HG03457 (cell line): ENCODE data around the gene NMRK1.

Experiments
- ATAC-seq: cut with Tn5 transposase; IDR thresholded peaks from one replicate; pipeline ENCODE4 v1.9.1; 2021; ENCODE audit warnings: moderate number of reproducible peaks; ENCODE audit not compliant: unreplicated experiment

Gene NMRK1

GRCh38 chr9:75063556-75064305 is 24.2 kb downstream of the NMRK1 start:
- no peak for ATAC-seq

- no peak for ATAC-seq
These were observed 26.8 kb downstream of the NMRK1 start for GRCh38 chr9:75061169-75061568.

- ATAC-seq, result no peak
These were observed 33.5 kb downstream of the NMRK1 start for GRCh38 chr9:75054368-75055001.

- peak; percentile 99 for ATAC-seq
These were observed 34.1 kb downstream of the NMRK1 start for GRCh38 chr9:75053869-75054268.

- no peak for ATAC-seq
These were observed 36.7 kb downstream of the NMRK1 start for GRCh38 chr9:75051285-75051684.

- ATAC-seq, result no peak
These were observed 40.4 kb downstream of the NMRK1 start for GRCh38 chr9:75047506-75047905.

GRCh38 chr9:75046725-75047345 is 41.1 kb downstream of the NMRK1 start:
- ATAC-seq, result no peak

- ATAC-seq, result no peak
These were observed 46.9 kb downstream of the NMRK1 start for GRCh38 chr9:75041041-75041440.

GRCh38 chr9:75039801-75040200 is 48.2 kb downstream of the NMRK1 start:
- no peak for ATAC-seq

GRCh38 chr9:75039009-75039408 is 48.9 kb downstream of the NMRK1 start:
- ATAC-seq, result no peak

- no peak for ATAC-seq
These were observed 51.2 kb downstream of the NMRK1 start for GRCh38 chr9:75036793-75037192.

- peak; percentile 80 for ATAC-seq
These were observed 54.0 kb downstream of the NMRK1 start for GRCh38 chr9:75033791-75034473.

- peak; percentile 35 for ATAC-seq
These were observed 60.5 kb downstream of the NMRK1 start for GRCh38 chr9:75027187-75028107.

- ATAC-seq, result no peak
These were observed 64.1 kb downstream of the NMRK1 start for GRCh38 chr9:75023846-75024245.

- ATAC-seq, result no peak
These were observed 68.3 kb downstream of the NMRK1 start for GRCh38 chr9:75019654-75020053.

GRCh38 chr9:75019022-75019421 is 68.9 kb downstream of the NMRK1 start:
- ATAC-seq, result no peak

- ATAC-seq, result no peak
These were observed 70.6 kb downstream of the NMRK1 start for GRCh38 chr9:75017378-75017777.

GRCh38 chr9:75013735-75014134 is 74.2 kb downstream of the NMRK1 start:
- ATAC-seq, result no peak
